Nephron progenitor cell (in vitro differentiated cells): ENCODE data around the gene SMIM7.
"Not testable (repeated sequence)": the region's sequence is repeated elsewhere in the genome, so short reads cannot be mapped to it uniquely, and the experiment has no call there.

ENCODE experiments used
- DNase-seq: peaks from one replicate; pipeline ENCODE4 v3.0.0; 2021
- H3K27ac Mint-ChIP-seq: 2 replicates; pipeline ENCODE4 v1.8.0; 2021; ENCODE audit warnings: mild to moderate bottlenecking, moderate library complexity, mixed read lengths
- H3K27me3 Mint-ChIP-seq: 2 replicates; pipeline ENCODE4 v1.8.0; 2021; ENCODE audit warnings: mild to moderate bottlenecking, low read depth, mixed read lengths; ENCODE audit not compliant: poor library complexity
- H3K36me3 Mint-ChIP-seq: 2 replicates; pipeline ENCODE4 v1.8.0; 2021; ENCODE audit warnings: low read depth, mixed read lengths
- H3K4me1 Mint-ChIP-seq: 2 replicates; pipeline ENCODE4 v1.8.0; 2021; ENCODE audit warnings: mixed read lengths
- H3K4me3 Mint-ChIP-seq: 2 replicates; pipeline ENCODE4 v1.8.0; 2021; ENCODE audit warnings: mild to moderate bottlenecking, moderate library complexity, mixed read lengths
- H3K9me3 Mint-ChIP-seq: 2 replicates; pipeline ENCODE4 v1.8.0; 2021; ENCODE audit warnings: mild to moderate bottlenecking, moderate library complexity, mixed read lengths
- CTCF ChIP-seq: fragments of 200-600 bp; sonication (generic); IDR thresholded peaks from 2 replicates; pipeline ENCODE4 v1.5.0; 2021; ENCODE audit warnings: antibody characterized with exemption

The SMIM7 gene

GRCh38 chr19:16682539-16682938 lies 22.6 kb upstream of the SMIM7 start:
- TF ChIP-seq CTCF = no peak
- no peaks in the 10 kb centered on the region for H3K4me1 Mint-ChIP-seq
- H3K27ac Mint-ChIP-seq = no peak overlapping the region
- H3K4me3 Mint-ChIP-seq = no peak overlapping the region
- H3K36me3 Mint-ChIP-seq = peaks cover 14% of the 10 kb centered on the region
- no peak for DNase-seq
- H3K27me3 Mint-ChIP-seq = no peaks in the 10 kb centered on the region
- H3K9me3 Mint-ChIP-seq = peaks cover 7% of the 10 kb centered on the region

GRCh38 chr19:16679811-16680210 lies 19.9 kb upstream of the SMIM7 start:
- peaks cover 3% of the 10 kb centered on the region for H3K27me3 Mint-ChIP-seq
- H3K36me3 Mint-ChIP-seq = peaks cover 14% of the 10 kb centered on the region
- no peaks in the 10 kb centered on the region for H3K4me1 Mint-ChIP-seq
- DNase-seq = no peak
- no peak overlapping the region for H3K27ac Mint-ChIP-seq
- TF ChIP-seq CTCF = no peak
- no peak overlapping the region for H3K4me3 Mint-ChIP-seq
- H3K9me3 Mint-ChIP-seq = peaks cover 7% of the 10 kb centered on the region

GRCh38 chr19:16678498-16678897 lies 18.6 kb upstream of the SMIM7 start:
- Mint-ChIP-seq H3K4me1 (no peaks in the 10 kb centered on the region), H3K36me3 (peaks cover 14% of the 10 kb centered on the region), H3K9me3 (peaks cover 7% of the 10 kb centered on the region), H3K4me3 (no peak overlapping the region), H3K27me3 (peaks cover 3% of the 10 kb centered on the region), H3K27ac (no peak overlapping the region)
- no peak for DNase-seq
- TF ChIP-seq CTCF = no peak

GRCh38 chr19:16677055-16677454 lies 17.1 kb upstream of the SMIM7 start:
- peaks cover 14% of the 10 kb centered on the region for H3K36me3 Mint-ChIP-seq
- TF ChIP-seq CTCF = no peak
- H3K4me3 Mint-ChIP-seq = no peak overlapping the region
- H3K27ac Mint-ChIP-seq = no peak overlapping the region
- DNase-seq = no peak
- peaks cover 3% of the 10 kb centered on the region for H3K27me3 Mint-ChIP-seq
- H3K9me3 Mint-ChIP-seq = peaks cover 7% of the 10 kb centered on the region
- H3K4me1 Mint-ChIP-seq = no peaks in the 10 kb centered on the region

- Mint-ChIP-seq H3K27me3 (peaks cover 3% of the 10 kb centered on the region), H3K27ac (no peak overlapping the region), H3K4me1 (no peaks in the 10 kb centered on the region), H3K4me3 (no peak overlapping the region), H3K36me3 (peaks cover 9% of the 10 kb centered on the region), H3K9me3 (peaks cover 2% of the 10 kb centered on the region)
- DNase-seq = no peak
- TF ChIP-seq CTCF = no peak
Observed at GRCh38 chr19:16676101-16676798, 16.3 kb upstream of the SMIM7 start.

- H3K27me3 Mint-ChIP-seq, DNase-seq, H3K4me1 Mint-ChIP-seq, H3K36me3 Mint-ChIP-seq, H3K27ac Mint-ChIP-seq, H3K4me3 Mint-ChIP-seq, H3K9me3 Mint-ChIP-seq: not testable (repeated sequence)
Observed at GRCh38 chr19:16673839-16674238, 13.9 kb upstream of the SMIM7 start.
